DOHH2 (cell line): ENCODE data around the gene BOD1L1.
A peak's percentile ranks its signal among the peaks of the same experiment; 100 is the strongest.

Experiments used
- H3F3A ChIP-seq: fragments of 200-600 bp; sonication (generic), shearing (Covaris generic); 2 replicates; pipeline ENCODE4 v1.6.0; 2016; ENCODE audit warnings: antibody characterized with exemption, mild to moderate bottlenecking; ENCODE audit not compliant: control insufficient read depth, insufficient read depth
- H3K27ac ChIP-seq: fragments of 200-600 bp; sonication (generic); 2 replicates; pipeline ENCODE4 v1.5.1; 2014; ENCODE audit warnings: low read depth, mild to moderate bottlenecking, low read length, moderate library complexity
- H3K27me3 ChIP-seq: fragments of 200-600 bp; sonication (generic); 2 replicates; pipeline ENCODE4 v1.6.1; 2014; ENCODE audit warnings: mild to moderate bottlenecking, low read length, mixed read lengths; ENCODE audit not compliant: control insufficient read depth
- H3K36me3 ChIP-seq: fragments of 200-600 bp; sonication (generic); 2 replicates; pipeline ENCODE4 v1.6.1; 2014; ENCODE audit warnings: mild to moderate bottlenecking, low read length, moderate library complexity, mixed read lengths; ENCODE audit not compliant: control insufficient read depth
- H3K4me1 ChIP-seq: fragments of 200-600 bp; sonication (generic); 2 replicates; pipeline ENCODE4 v1.6.1; 2014; ENCODE audit warnings: mild to moderate bottlenecking, low read length, mixed read lengths; ENCODE audit not compliant: control insufficient read depth
- H3K4me2 ChIP-seq: fragments of 200-600 bp; sonication (generic); 2 replicates; pipeline ENCODE4 v1.6.0; 2014; ENCODE audit warnings: mild to moderate bottlenecking, low read length, moderate library complexity
- H3K4me3 ChIP-seq: fragments of 200-600 bp; sonication (generic); 2 replicates; pipeline ENCODE4 v1.5.1; 2014; ENCODE audit warnings: mild to moderate bottlenecking, low read length, mixed read lengths
- H3K79me2 ChIP-seq: fragments of 200-600 bp; sonication (generic); 2 replicates; pipeline ENCODE4 v1.6.1; 2014; ENCODE audit warnings: mild to moderate bottlenecking, low read length, mixed read lengths; ENCODE audit not compliant: control insufficient read depth
- H3K9me2 ChIP-seq: fragments of 200-600 bp; sonication (generic); replicated peaks from 2 replicates; pipeline ENCODE4 v1.6.1; 2014; ENCODE audit warnings: mild to moderate bottlenecking, low read length, mixed read lengths; ENCODE audit not compliant: control insufficient read depth
- H3K9me3 ChIP-seq: fragments of 200-600 bp; sonication (generic); 2 replicates; pipeline ENCODE4 v1.6.1; 2014; ENCODE audit warnings: antibody characterized with exemption, low read length, mixed read lengths; ENCODE audit not compliant: control insufficient read depth, insufficient read depth
- H4K20me1 ChIP-seq: fragments of 200-600 bp; sonication (generic); 2 replicates; pipeline ENCODE4 v1.6.0; 2014; ENCODE audit warnings: low read depth, mild to moderate bottlenecking, antibody characterized with exemption, low read length, moderate library complexity; ENCODE audit not compliant: control insufficient read depth, insufficient read depth
- EZH2phosphoT487 ChIP-seq: fragments of 200-600 bp; sonication (generic); IDR thresholded peaks from 2 replicates; pipeline ENCODE4 v1.6.1; 2017; ENCODE audit warnings: borderline replicate concordance, mild to moderate bottlenecking, antibody characterized with exemption, low read length, moderate library complexity, mixed read lengths
- TF ChIP-seq, protein P1 (sequence below): fragments of 200-600 bp; sonication (generic); IDR thresholded peaks from one replicate; pipeline ENCODE4 v1.5.1; 2014; ENCODE audit warnings: antibody characterized with exemption, mild to moderate bottlenecking, low read depth, low read length; ENCODE audit not compliant: poor library complexity, severe bottlenecking

BOD1L1 gene

GRCh38 chr4:13544606-13545393 lies 82.7 kb downstream of the BOD1L1 start:
- Histone ChIP-seq H3K27ac (no peak overlapping the region), H3F3A (peaks cover 14% of the 10 kb centered on the region), H3K4me3 (peak overlapping the region; percentile 43), H3K9me2 (no peaks in the 10 kb centered on the region), H3K4me1 (peaks cover 33% of the 10 kb centered on the region), H3K27me3 (peaks cover 61% of the 10 kb centered on the region), H3K79me2 (no peaks in the 10 kb centered on the region), H4K20me1 (no peaks in the 10 kb centered on the region), H3K9me3 (no peaks in the 10 kb centered on the region), H3K36me3 (no peaks in the 10 kb centered on the region), H3K4me2 (peak overlapping the region; percentile 42)
- TF ChIP-seq, protein P1, sequence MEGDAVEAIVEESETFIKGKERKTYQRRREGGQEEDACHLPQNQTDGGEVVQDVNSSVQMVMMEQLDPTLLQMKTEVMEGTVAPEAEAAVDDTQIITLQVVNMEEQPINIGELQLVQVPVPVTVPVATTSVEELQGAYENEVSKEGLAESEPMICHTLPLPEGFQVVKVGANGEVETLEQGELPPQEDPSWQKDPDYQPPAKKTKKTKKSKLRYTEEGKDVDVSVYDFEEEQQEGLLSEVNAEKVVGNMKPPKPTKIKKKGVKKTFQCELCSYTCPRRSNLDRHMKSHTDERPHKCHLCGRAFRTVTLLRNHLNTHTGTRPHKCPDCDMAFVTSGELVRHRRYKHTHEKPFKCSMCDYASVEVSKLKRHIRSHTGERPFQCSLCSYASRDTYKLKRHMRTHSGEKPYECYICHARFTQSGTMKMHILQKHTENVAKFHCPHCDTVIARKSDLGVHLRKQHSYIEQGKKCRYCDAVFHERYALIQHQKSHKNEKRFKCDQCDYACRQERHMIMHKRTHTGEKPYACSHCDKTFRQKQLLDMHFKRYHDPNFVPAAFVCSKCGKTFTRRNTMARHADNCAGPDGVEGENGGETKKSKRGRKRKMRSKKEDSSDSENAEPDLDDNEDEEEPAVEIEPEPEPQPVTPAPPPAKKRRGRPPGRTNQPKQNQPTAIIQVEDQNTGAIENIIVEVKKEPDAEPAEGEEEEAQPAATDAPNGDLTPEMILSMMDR = no peak
- TF ChIP-seq EZH2phosphoT487 = 0 out of 2 replicates have a peak, but pooled peaks have one; percentile 12

GRCh38 chr4:13543839-13544605 lies 83.5 kb downstream of the BOD1L1 start, which contains the start of gene NKX3-2:
NKX3-2 (minus strand) TSS chr4:13544508; CDS start chr4:13544414, 94 bp downstream.
- no peak for TF ChIP-seq EZH2phosphoT487
- TF ChIP-seq, protein P1 = no peak
- Histone ChIP-seq H3F3A (peaks cover 14% of the 10 kb centered on the region), H3K4me2 (peak within 1 kb of the TSS; percentile 42), H3K27ac (no peak within 1 kb of the TSS), H4K20me1 (no peaks in the 10 kb centered on the region), H3K4me3 (peak within 1 kb of the TSS; percentile 43), H3K4me1 (peaks cover 33% of the 10 kb centered on the region), H3K9me2 (no peaks in the 10 kb centered on the region), H3K9me3 (no peaks in the 10 kb centered on the region), H3K36me3 (no peaks in the 10 kb centered on the region), H3K27me3 (peaks cover 63% of the 10 kb centered on the region), H3K79me2 (no peaks in the 10 kb centered on the region)

DNA sequence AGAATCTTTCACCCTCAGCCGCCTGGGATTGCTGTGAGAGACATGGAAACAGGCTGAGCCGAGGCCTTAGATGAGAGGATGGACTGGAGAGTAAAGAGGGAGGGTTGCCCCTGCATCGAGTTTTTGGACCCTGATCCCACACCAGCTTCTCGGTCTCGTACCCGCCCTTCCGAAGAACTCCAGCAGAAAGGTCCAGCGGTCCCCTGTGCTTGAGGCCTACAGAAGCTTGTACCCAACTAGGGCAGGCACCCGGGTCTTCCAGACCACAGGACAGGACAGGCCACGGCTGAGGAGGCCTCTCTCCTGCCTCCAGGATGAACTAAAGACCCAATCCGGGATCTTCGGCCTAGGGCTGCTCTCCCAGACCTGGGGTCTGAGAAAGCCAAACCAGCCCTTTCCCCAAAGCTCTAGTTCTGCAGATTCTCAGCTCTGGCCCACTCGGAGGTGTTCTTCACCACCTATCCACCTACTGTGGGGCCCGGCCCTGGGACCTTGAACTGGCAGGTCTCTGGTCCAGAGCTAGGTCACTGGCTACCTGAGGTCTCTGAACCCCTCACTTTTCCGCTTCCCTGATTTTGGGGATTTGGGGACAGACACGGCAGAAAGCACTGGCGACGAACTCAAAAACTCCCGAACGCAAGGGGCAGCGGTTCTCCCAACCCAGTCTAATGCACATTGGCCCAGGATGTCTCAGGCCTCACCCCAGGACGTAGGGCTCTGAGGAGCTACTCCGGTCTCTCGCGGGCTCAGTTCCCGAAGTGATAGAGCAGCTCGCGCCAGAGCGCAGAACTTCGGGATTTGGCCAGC lies 84.3 kb downstream of the BOD1L1 start:
- no peak overlapping the region for H3K4me3 ChIP-seq
- no peaks in the 10 kb centered on the region for H3K9me3 ChIP-seq
- H3K4me1 ChIP-seq = peaks cover 27% of the 10 kb centered on the region
- H3K27ac ChIP-seq = no peak overlapping the region
- H3K9me2 ChIP-seq = no peaks in the 10 kb centered on the region
- H3K36me3 ChIP-seq = no peaks in the 10 kb centered on the region
- TF ChIP-seq EZH2phosphoT487 = no peak
- TF ChIP-seq, protein P1 = no peak
- no peaks in the 10 kb centered on the region for H3K79me2 ChIP-seq
- no peaks in the 10 kb centered on the region for H4K20me1 ChIP-seq
- peaks cover 9% of the 10 kb centered on the region for H3F3A ChIP-seq
- H3K4me2 ChIP-seq = no peak overlapping the region
- peaks cover 66% of the 10 kb centered on the region for H3K27me3 ChIP-seq
